HG02840 (cell line): ENCODE data around the gene POMZP3.
"Not testable (repeated sequence)": the region's sequence is repeated elsewhere in the genome, so short reads cannot be mapped to it uniquely, and the experiment has no call there.

Experiments
- ATAC-seq: cut with Tn5 transposase; IDR thresholded peaks from one replicate; pipeline ENCODE4 v1.9.1; 2021; ENCODE audit warnings: mild to moderate bottlenecking, moderate library complexity, moderate number of reproducible peaks; ENCODE audit not compliant: unreplicated experiment, low FRiP score

POMZP3 gene

GRCh38 chr7:76591033-76591432 lies 36.0 kb downstream of the POMZP3 start:
- not testable (repeated sequence) for ATAC-seq

GRCh38 chr7:76588586-76588985 lies 38.5 kb downstream of the POMZP3 start:
- not testable (repeated sequence) for ATAC-seq

DNA sequence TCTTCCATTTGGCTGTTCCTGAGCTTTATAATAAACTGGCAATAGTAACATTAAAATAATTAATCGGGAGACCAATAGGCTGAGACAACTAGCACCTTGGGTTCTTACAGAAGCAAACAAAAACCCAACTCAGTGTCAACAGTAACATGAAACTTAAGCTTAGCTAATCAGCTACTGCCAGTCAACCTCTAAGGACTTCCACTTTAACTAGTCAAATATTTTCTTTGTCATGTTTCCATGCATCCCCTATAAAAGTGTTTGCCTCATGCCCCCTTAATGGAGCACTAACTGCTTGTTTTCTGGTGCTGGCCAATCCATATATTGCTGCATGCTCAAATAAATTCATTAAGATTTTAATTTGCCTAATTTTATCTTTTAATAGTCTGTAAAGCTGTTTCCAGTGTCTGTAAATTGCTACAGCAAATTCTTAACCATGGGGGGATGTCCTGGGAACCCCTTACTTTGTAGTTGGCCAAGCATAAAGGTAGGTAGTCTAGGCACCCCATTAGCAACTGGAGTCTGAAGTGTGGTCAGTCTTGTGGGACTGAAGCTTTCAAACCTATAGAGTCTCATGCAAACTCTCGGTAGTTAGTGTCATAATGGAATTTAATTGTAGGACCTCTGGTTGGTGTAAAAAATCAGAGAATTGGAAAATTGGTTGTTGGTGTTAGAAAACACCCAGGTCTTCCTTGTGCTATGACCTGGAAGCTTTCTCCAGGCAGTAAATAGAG lies 40.3 kb downstream of the POMZP3 start:
- ATAC-seq: not testable (repeated sequence)

DNA sequence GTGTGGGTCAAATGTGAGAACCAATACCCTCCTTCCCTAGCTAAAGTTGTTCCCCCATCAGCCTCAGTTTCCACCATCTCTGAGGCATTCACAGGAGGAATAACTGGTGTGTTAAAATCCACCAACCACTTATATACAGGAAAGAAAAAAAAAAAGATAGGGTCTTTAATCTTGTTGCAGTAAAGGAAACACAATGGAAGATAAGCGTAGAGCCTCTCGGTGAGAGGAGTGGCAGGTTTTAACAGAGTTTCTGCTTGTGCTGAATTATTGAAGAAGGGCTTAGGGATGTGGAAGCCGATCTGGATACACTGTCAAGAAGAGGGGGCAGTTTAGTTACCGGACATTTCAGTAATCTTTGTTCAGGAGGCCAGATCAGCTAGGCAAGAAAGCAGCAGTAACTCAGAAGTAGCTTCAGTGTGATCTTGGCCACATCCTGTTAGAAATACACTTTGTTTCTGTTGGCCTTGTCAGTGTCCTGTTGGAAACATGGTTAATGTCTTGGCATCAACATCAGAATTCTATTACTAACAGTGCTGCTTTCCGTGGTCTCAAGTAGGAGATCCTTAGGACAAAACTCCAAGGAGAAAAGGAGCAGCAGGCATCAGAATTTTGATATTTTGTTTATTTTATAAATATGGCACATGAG lies 43.3 kb downstream of the POMZP3 start:
- ATAC-seq: not testable (repeated sequence)

GRCh38 chr7:76582848-76583631 lies 44.0 kb downstream of the POMZP3 start:
- not testable (repeated sequence) for ATAC-seq

DNA sequence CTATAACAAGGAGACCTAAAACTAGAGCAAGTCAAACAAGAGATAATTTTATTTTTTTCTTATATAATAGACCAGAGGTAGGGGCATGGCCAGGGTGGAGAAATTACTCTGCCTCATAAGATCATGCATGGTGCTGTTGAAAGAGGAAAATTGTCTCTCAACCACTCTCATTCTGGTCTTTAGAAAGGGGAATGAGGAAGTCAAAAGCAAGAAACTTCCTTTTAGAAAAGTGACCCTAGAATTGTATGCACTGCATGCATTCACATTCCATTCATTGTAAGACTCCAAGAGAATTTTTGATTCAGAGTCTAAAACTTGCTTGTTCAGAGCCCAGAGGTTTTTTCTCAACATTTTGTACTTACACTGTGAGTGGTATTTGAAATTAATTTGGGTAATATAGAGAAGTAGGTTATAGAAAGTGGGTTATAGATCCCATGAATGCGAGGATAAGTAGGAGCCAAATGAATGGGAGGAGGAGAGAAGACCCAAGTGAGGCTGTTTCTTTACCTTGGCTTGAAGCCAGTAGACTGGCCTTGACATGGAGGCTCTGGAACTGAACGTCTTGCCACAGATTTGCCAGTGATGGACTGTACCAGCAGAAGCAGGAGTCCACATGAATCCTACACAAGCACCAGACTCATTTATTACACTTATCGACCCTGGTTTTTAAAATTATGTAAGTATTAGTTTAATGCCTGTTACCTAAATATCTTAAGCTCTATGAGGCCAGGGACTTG lies 51.0 kb downstream of the POMZP3 start:
- not testable (repeated sequence) for ATAC-seq

DNA sequence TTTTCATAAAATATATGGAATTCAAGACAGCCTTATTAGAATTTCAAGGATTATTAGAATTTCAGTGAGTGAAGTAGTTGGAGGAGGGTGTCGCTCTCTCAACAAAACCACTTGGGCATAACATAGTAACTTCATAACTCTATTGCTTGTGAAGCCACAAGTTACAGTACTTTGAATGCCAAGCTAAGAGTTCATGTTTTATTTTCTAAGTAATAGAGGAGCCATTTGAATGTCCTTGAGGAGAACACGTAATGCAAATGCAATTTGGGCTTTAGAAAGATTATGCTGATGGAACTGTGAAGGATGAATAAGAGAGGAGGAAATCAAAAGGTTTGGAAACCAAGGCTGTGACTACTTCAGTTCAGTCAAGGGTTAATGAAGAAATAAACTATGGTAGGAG lies 51.6 kb downstream of the POMZP3 start:
- not testable (repeated sequence) for ATAC-seq

- not testable (repeated sequence) for ATAC-seq
Observed at GRCh38 chr7:76572296-76572695, 54.8 kb downstream of the POMZP3 start.

- ATAC-seq: not testable (repeated sequence)
Observed at GRCh38 chr7:76570324-76570775, 56.7 kb downstream of the POMZP3 start.

- not testable (repeated sequence) for ATAC-seq
Observed at GRCh38 chr7:76568742-76569141, 58.3 kb downstream of the POMZP3 start.

DNA sequence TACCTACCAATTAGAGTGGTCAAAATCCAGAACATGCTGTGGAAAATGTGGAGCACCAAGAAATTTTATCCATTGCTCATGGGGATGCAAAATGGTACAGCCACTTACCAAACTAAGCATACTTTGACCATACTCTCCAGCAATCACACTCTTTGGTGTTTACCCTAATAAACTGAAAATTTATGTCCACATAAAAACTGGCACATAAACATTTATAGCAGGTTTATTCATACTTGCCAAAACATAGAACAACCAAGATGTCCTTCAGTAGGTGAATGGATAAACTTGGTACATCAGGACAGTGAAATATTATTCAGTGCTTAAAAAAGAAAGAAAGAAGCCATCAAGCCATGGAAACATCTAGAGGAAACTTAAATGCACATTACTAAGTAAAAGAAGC lies 59.3 kb downstream of the POMZP3 start:
- ATAC-seq: not testable (repeated sequence)

GRCh38 chr7:76567311-76567710 lies 59.8 kb downstream of the POMZP3 start:
- not testable (repeated sequence) for ATAC-seq

DNA sequence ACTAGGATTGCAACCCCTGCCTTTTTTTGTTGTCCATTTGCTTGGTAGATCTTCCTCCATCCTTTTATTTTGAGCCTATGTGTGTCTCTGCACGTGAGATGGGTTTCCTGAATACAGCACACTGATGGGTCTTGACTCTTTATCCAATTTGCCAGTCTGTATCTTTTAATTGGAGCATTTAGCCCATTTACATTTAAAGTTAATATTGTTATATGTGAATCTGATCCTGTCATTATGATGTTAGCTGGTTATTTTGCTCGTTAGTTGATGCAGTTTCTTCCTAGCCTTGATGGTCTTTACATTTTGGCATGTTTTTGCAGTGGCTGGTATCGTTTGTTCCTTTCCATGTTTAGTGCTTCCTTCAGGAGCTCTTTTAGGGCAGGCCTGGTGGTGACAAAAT lies 62.1 kb downstream of the POMZP3 start:
- not testable (repeated sequence) for ATAC-seq

- not testable (repeated sequence) for ATAC-seq
Observed at GRCh38 chr7:76561342-76561741, 65.7 kb downstream of the POMZP3 start.

- ATAC-seq: not testable (repeated sequence)
Observed at GRCh38 chr7:76560157-76560556, 66.9 kb downstream of the POMZP3 start.
